IMR-90 (cell line): Measurements from ENCODE around the gene APOL3. TPM values are rescaled to one million over a fixed set of nuclear protein-coding genes. Genes with fewer than 3 reads are reported as not detected.

Experiments
- ATAC-seq: fragments of 200-7000 bp; cut with Tn5 transposase; 2 replicates; pipeline ENCODE4 v1.9.1; 2020; ENCODE audit warnings: low read depth, mild to moderate bottlenecking, moderate library complexity
- BruUV-seq: library from RNA; stranded (reverse); fragments of 400-500 nt; replicated peaks from 2 replicates; lab custom pipeline; 2021; lab: Mats Ljungman, UMichigan
- CTCF ChIA-PET: fragments of 300-600 bp; formaldehyde crosslinking; extraction: SDS; loops from one replicate; lab custom pipeline; 2021; ENCODE audit warnings: antibody characterized with exemption; lab: Yijun Ruan, JAX
- POLR2A ChIA-PET: fragments of 300-600 bp; sonication (Branson Sonifier 250); formaldehyde crosslinking; loops from one replicate; lab custom pipeline; 2022; ENCODE audit warnings: antibody characterized with exemption; ENCODE audit not compliant: unreplicated experiment; lab: Charles Lee
- DNase-seq: peaks from one replicate; pipeline ENCODE4 v3.0.0; 2013
- H2AFZ ChIP-seq: replicated peaks from 2 replicates; pipeline ENCODE3; 2013; ENCODE audit warnings: low read length, mild to moderate bottlenecking; ENCODE audit not compliant: poor library complexity
- H2AK5ac ChIP-seq: 2 replicates; pipeline ENCODE4 v1.6.1; 2013; ENCODE audit warnings: low read depth, low read length, inconsistent platforms
- H2AK9ac ChIP-seq: replicated peaks from 2 replicates; pipeline ENCODE3; 2013; ENCODE audit warnings: mild to moderate bottlenecking, low read depth, low read length, moderate library complexity; ENCODE audit not compliant: poor library complexity
- H2BK120ac ChIP-seq: 2 replicates; pipeline ENCODE4 v1.6.1; 2013; ENCODE audit warnings: low read depth, low read length, inconsistent platforms
- H2BK15ac ChIP-seq: 3 replicates; pipeline ENCODE4 v1.6.1; 2013; ENCODE audit warnings: low read depth, low read length, inconsistent platforms
- H2BK20ac ChIP-seq: 2 replicates; pipeline ENCODE4 v1.6.1; 2013; ENCODE audit warnings: low read depth, mild to moderate bottlenecking, inconsistent platforms, low read length, moderate library complexity
- H2BK5ac ChIP-seq: 2 replicates; pipeline ENCODE4 v1.6.1; 2013; ENCODE audit warnings: mild to moderate bottlenecking, low read depth, low read length, inconsistent platforms; ENCODE audit not compliant: poor library complexity, severe bottlenecking
- H3K14ac ChIP-seq: replicated peaks from 2 replicates; pipeline ENCODE4 v1.6.1; 2013; ENCODE audit warnings: low read depth, low read length, inconsistent platforms
- H3K18ac ChIP-seq: 2 replicates; pipeline ENCODE4 v1.6.1; 2013; ENCODE audit warnings: low read depth, low read length, control low read depth
- H3K23ac ChIP-seq: 2 replicates; pipeline ENCODE4 v1.6.1; 2013; ENCODE audit warnings: low read depth, low read length, inconsistent platforms
- H3K27ac ChIP-seq: 2 replicates; pipeline ENCODE4 v1.5.1; 2013; ENCODE audit warnings: mild to moderate bottlenecking, control low read depth, low read length; ENCODE audit not compliant: insufficient read depth
- H3K27me3 ChIP-seq: 2 replicates; pipeline ENCODE4 v1.6.1; 2013; ENCODE audit warnings: low read length; ENCODE audit not compliant: control insufficient read depth, insufficient read depth
- H3K36me3 ChIP-seq: 2 replicates; pipeline ENCODE4 v1.6.1; 2013; ENCODE audit warnings: low read length, mixed read lengths; ENCODE audit not compliant: control insufficient read depth, insufficient read depth
- H3K4ac ChIP-seq: 2 replicates; pipeline ENCODE4 v1.6.1; 2013; ENCODE audit warnings: low read depth, low read length, inconsistent platforms
- H3K4me1 ChIP-seq: 2 replicates; pipeline ENCODE4 v1.6.1; 2013; ENCODE audit warnings: low read length, mixed read lengths; ENCODE audit not compliant: control insufficient read depth, insufficient read depth
- H3K4me2 ChIP-seq: 2 replicates; pipeline ENCODE4 v1.6.1; 2013; ENCODE audit warnings: low read depth, mild to moderate bottlenecking, control low read depth, low read length, moderate library complexity
- H3K4me3 ChIP-seq: 2 replicates; pipeline ENCODE4 v1.5.1; 2013; ENCODE audit warnings: low read depth, mild to moderate bottlenecking, control low read depth, low read length, moderate library complexity; ENCODE audit not compliant: insufficient read depth
- H3K56ac ChIP-seq: 2 replicates; pipeline ENCODE4 v1.6.1; 2013; ENCODE audit warnings: low read length, inconsistent platforms; ENCODE audit not compliant: insufficient read depth; ENCODE audit errors: extremely low read depth
- H3K79me1 ChIP-seq, 2 experiments: 2 replicates each; pipeline ENCODE4 v1.6.1; 2013; ENCODE audit warnings: low read length in 2 of 2, inconsistent platforms in 1 of 2, low read depth in 1 of 2
- H3K9ac ChIP-seq: 2 replicates; pipeline ENCODE4 v1.6.1; 2013; ENCODE audit warnings: low read depth, low read length, control low read depth
- H3K9me1 ChIP-seq: 2 replicates; pipeline ENCODE4 v1.6.1; 2013; ENCODE audit warnings: low read length, inconsistent platforms; ENCODE audit not compliant: insufficient read depth
- H3K9me3 ChIP-seq: 2 replicates; pipeline ENCODE4 v1.6.1; 2013; ENCODE audit warnings: low read length; ENCODE audit not compliant: control insufficient read depth, insufficient read depth
- H4K20me1 ChIP-seq: 2 replicates; pipeline ENCODE4 v1.6.1; 2013; ENCODE audit warnings: low read length, inconsistent platforms; ENCODE audit not compliant: insufficient read depth
- H4K5ac ChIP-seq: 2 replicates; pipeline ENCODE4 v1.6.1; 2013; ENCODE audit warnings: mild to moderate bottlenecking, low read depth, low read length, control low read depth
- H4K8ac ChIP-seq, 2 experiments: 2 replicates each; pipeline ENCODE4 v1.6.1; 2013; ENCODE audit warnings: low read depth in 2 of 2, low read length in 2 of 2, control low read depth in 1 of 2, inconsistent platforms in 1 of 2
- H4K91ac ChIP-seq: 2 replicates; pipeline ENCODE4 v1.6.1; 2013; ENCODE audit warnings: low read depth, low read length, inconsistent platforms; ENCODE audit not compliant: insufficient read depth
- CEBPB ChIP-seq: IDR thresholded peaks from 2 replicates; pipeline ENCODE4 v1.6.1; 2012; ENCODE audit warnings: low read depth, low read length, improper control_type of control experiment
- CHD1 ChIP-seq: IDR thresholded peaks from 2 replicates; pipeline ENCODE4 v1.6.1; 2012; ENCODE audit warnings: low read depth, low read length, improper control_type of control experiment
- ELK1 ChIP-seq: fragments of 150-350 bp; IDR thresholded peaks from 2 replicates; pipeline ENCODE4 v1.6.1; 2016; ENCODE audit warnings: low read depth, mild to moderate bottlenecking, low read length, moderate library complexity, borderline replicate concordance
- FOS ChIP-seq: fragments of 150-350 bp; IDR thresholded peaks from 2 replicates; pipeline ENCODE4 v1.6.1; 2016; ENCODE audit warnings: low read depth, low read length
- MAFK ChIP-seq: IDR thresholded peaks from 2 replicates; pipeline ENCODE4 v1.6.1; 2012; ENCODE audit warnings: low read depth, low read length, improper control_type of control experiment
- MAZ ChIP-seq: IDR thresholded peaks from 2 replicates; pipeline ENCODE4 v1.6.1; 2012; ENCODE audit warnings: low read depth, mild to moderate bottlenecking, low read length, improper control_type of control experiment, moderate library complexity, borderline replicate concordance
- MXI1 ChIP-seq: IDR thresholded peaks from 2 replicates; pipeline ENCODE4 v1.6.1; 2012; ENCODE audit warnings: low read depth, mild to moderate bottlenecking, low read length, moderate library complexity, borderline replicate concordance
- NFE2L2 ChIP-seq: fragments of 150-350 bp; IDR thresholded peaks from 2 replicates; pipeline ENCODE4 v1.6.1; 2016; ENCODE audit warnings: low read depth, mild to moderate bottlenecking, low read length
- POLR2A ChIP-seq: IDR thresholded peaks from 2 replicates; pipeline ENCODE4 v1.6.1; 2012; ENCODE audit warnings: mild to moderate bottlenecking, low read depth, low read length
- RAD21 ChIP-seq: IDR thresholded peaks from 2 replicates; pipeline ENCODE4 v1.6.1; 2012; ENCODE audit warnings: low read length, improper control_type of control experiment
- RCOR1 ChIP-seq: IDR thresholded peaks from 2 replicates; pipeline ENCODE4 v1.6.1; 2012; ENCODE audit warnings: mild to moderate bottlenecking, low read length, improper control_type of control experiment; ENCODE audit not compliant: insufficient replicate concordance
- SMC3 ChIP-seq: fragments of 150-350 bp; IDR thresholded peaks from 2 replicates; pipeline ENCODE4 v1.6.1; 2016; ENCODE audit warnings: low read depth, mild to moderate bottlenecking, antibody characterized with exemption, low read length, moderate library complexity
- WGBS, 2 experiments: methylation state at CpG; one replicate each; pipeline versions ENCODE4 v1.1.5 to v1.1.7; 2013; ENCODE audit warnings: missing lambda C conversion rate in 2 of 2; ENCODE audit not compliant: insufficient read length in 1 of 2; ENCODE audit errors: extremely low coverage in 2 of 2; 5-methylcytosine and 5-hydroxymethylcytosine counted together
- dilution Hi-C: fragments of 300-500 bp; cut with HindIII; formaldehyde crosslinking; loops from one replicate; pipeline ENCODE4 v1.14.3; 2018; ENCODE audit warnings: low sequenced_read_pairs; ENCODE audit not compliant: unreplicated experiment
- in situ Hi-C: fragments of 300-500 bp; cut with MboI; formaldehyde crosslinking; loops from 3 replicates; pipeline ENCODE4 v1.14.3; 2019; ENCODE audit warnings: low sequenced_read_pairs, inconsistent platforms, mixed read lengths
- intact Hi-C: fragments of 100-400 bp; cut with micrococcal nuclease; formaldehyde crosslinking; loops from 2 replicates; pipeline ENCODE4 v1.10.0; 2022
- polyA plus RNA-seq, 3 experiments: library from polyadenylated mRNA; depleted of rRNA; stranded (reverse); fragments of >200 nt; gene quantifications; 2 replicates each; pipeline ENCODE4 v1.2.3, GENCODE V29; 2012; ENCODE audit warnings: low replicate concordance in 1 of 3
- total RNA-seq: library from RNA; depleted of rRNA; stranded (reverse); fragments of >200 nt; gene quantifications from 2 replicates; pipeline ENCODE4 v1.2.3, GENCODE V29; 2012

The APOL3 gene
- total and polyA plus RNA-seq, 2 of the 4 experiments (the other 2 are of a cell fraction) = 1.4 to 2.3 TPM

- in situ Hi-C loops = loop anchor here (5.0 kb wide), 2 partner anchors 39 to 344 kb away; no protein-coding TSS in a partner anchor
These were observed 17.3 kb downstream of the APOL3 start for GRCh38 chr22:36143066-36143815.

More at GRCh38 chr22:36143066-36143815, 17.3 kb downstream of the APOL3 start:
- Histone ChIP-seq H3K27me3 (peaks cover 10% of the 10 kb centered on the region), H4K5ac (no peak overlapping the region), H3K4me1 (no peaks in the 10 kb centered on the region), H4K8ac (no peak overlapping the region), H3K4me3 (no peak overlapping the region), H2AFZ (no peak overlapping the region), H2BK5ac (no peak overlapping the region), H2BK15ac (no peak overlapping the region), H4K20me1 (no peaks in the 10 kb centered on the region), H3K27ac (no peak overlapping the region), H3K4ac (no peak overlapping the region), H3K18ac (no peak overlapping the region), H3K36me3 (no peaks in the 10 kb centered on the region), H3K23ac (no peak overlapping the region), H3K9me1 (no peaks in the 10 kb centered on the region), H3K79me1 (no peaks in the 10 kb centered on the region), H3K14ac (no peak overlapping the region), H3K56ac (no peak overlapping the region), H3K9me3 (no peaks in the 10 kb centered on the region), H2BK20ac (no peak overlapping the region), H2AK9ac (no peak overlapping the region), H4K91ac (no peak overlapping the region), H2AK5ac (no peak overlapping the region), H3K9ac (no peak overlapping the region), H2BK120ac (no peak overlapping the region), H3K4me2 (no peak overlapping the region)
- intact Hi-C loops = no loop called here
- ChIA-PET POLR2A (no interaction called here), CTCF (no interaction called here)
- no peak for ATAC-seq
- WGBS, 2 experiments = no CpG with 5 or more reads among the region's 5 CpGs
- no TSS peak for BruUV-seq
- dilution Hi-C loops = no loop called here
- no peak for TF ChIP-seq FOS
- TF ChIP-seq ELK1 = no peak
- TF ChIP-seq MAFK = no peak
- no peak for TF ChIP-seq POLR2A
- no peak for TF ChIP-seq MXI1
- no peak for TF ChIP-seq MAZ
- TF ChIP-seq RAD21 = no peak
- no peak for TF ChIP-seq CEBPB
- no peak for TF ChIP-seq NFE2L2
- no peak for TF ChIP-seq CHD1
- no peak for TF ChIP-seq SMC3
- TF ChIP-seq RCOR1 = no peak
- DNase-seq = no peak
